Measurements from ENCODE around the gene CDK6. TPM values are rescaled to one million over a fixed set of nuclear protein-coding genes. Genes with fewer than 3 reads are reported as not detected.

CDK6 gene
- total RNA-seq, 4 donors from 2014 or later, result 11.2 to 18.5 (median 13.2) TPM

GRCh38 chr7:92584953-92585352 is 251.4 kb downstream of the CDK6 start:
- TF ChIP-seq POLR2A (IDR thresholded peaks at IDR 0.05), result no peak
- Histone ChIP-seq H3K4me1 (peaks cover 25 to 30% of the 10 kb centered on the region in 2 donors), H3K27me3 (no peaks in the 10 kb centered on the region), H3K36me3 (peaks cover 0 to 7% of the 10 kb centered on the region in 2 donors), H3K4me3 (replicated peaks in 1 of 3) (no peak overlapping the region), H3K27ac (no peak overlapping the region), H3K9me3 (no peaks in the 10 kb centered on the region)
- intact Hi-C loops (cut with DNase I), result no loop called here
- DNase-seq, result no peak

DNA sequence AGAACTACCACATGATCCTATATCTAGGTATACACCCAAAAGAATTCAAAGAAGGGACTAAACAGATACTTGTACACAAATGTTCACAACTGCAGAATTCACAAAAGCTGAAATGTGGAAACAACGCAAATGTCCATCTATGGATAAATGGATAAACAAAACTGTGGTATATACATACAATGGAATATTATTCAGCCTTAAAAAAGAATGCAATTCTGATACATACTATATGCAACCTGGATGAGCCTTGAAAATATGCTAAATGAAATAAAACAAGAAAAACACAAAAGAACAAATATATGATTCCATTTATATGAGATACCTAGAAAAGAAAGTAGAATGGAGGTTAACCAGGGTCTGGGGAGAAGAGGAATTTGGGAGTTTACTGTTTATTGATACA is 253.4 kb downstream of the CDK6 start:
- Histone ChIP-seq H3K36me3 (peaks cover 6 to 17% of the 10 kb centered on the region in 2 donors), H3K4me1 (peaks cover 11 to 17% of the 10 kb centered on the region in 2 donors), H3K9me3 (no peaks in the 10 kb centered on the region), H3K27me3 (no peaks in the 10 kb centered on the region), H3K4me3 (replicated peaks in 1 of 3) (no peak overlapping the region), H3K27ac (no peak overlapping the region)
- TF ChIP-seq CTCF (IDR thresholded peaks at IDR 0.05), result no peak
- no peak for TF ChIP-seq POLR2A (IDR thresholded peaks at IDR 0.05)
- intact Hi-C loops (cut with DNase I), result no loop called here
- no peak for DNase-seq
- WGBS, 2 donors, result 98% methylated on average over 1 of the region's 1 CpG

GRCh38 chr7:92576296-92576695 is 260.1 kb downstream of the CDK6 start:
- 89 to 95% methylated on average over 3 of the region's 3 CpGs for WGBS, 2 donors
- Histone ChIP-seq H3K36me3 (peaks cover 32 to 52% of the 10 kb centered on the region in 2 donors), H3K9me3 (no peaks in the 10 kb centered on the region), H3K27me3 (no peaks in the 10 kb centered on the region), H3K27ac (no peak overlapping the region), H3K4me1 (no peaks in the 10 kb centered on the region), H3K4me3 (replicated peaks in 1 of 3) (no peak overlapping the region)
- intact Hi-C loops (cut with DNase I), result no loop called here
- TF ChIP-seq POLR2A (IDR thresholded peaks at IDR 0.05) (no peak), CTCF (IDR thresholded peaks at IDR 0.05) (no peak)
- no peak for DNase-seq

DNA sequence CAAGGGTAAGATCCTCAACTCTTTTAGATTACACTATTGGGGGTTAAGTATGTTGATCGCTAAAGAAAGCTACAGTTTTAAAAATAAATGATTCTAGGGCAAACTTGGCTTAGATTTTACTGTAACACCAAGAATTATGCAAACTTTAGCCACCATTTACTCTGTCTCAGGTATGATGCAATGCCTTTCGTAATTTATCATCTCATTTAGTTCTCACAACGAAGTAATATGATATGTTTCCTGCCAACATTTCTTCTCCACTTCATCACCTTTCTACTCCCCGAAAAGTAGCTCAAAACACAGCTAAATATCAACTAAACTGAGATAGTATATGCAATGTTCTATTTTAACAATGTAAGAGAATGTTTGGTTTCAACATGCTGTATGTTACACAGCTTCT is 267.2 kb downstream of the CDK6 start:
- Histone ChIP-seq H3K27ac (no peak overlapping the region), H3K27me3 (no peaks in the 10 kb centered on the region), H3K9me3 (no peaks in the 10 kb centered on the region), H3K4me1 (no peaks in the 10 kb centered on the region), H3K36me3 (peaks cover 28 to 40% of the 10 kb centered on the region in 2 donors), H3K4me3 (replicated peaks in 1 of 3) (no peak overlapping the region)
- intact Hi-C loops (cut with DNase I), result no loop called here
- no peak for DNase-seq
- 96 to 97% methylated on average over 4 of the region's 4 CpGs for WGBS, 2 donors
- TF ChIP-seq CTCF (IDR thresholded peaks at IDR 0.05) (no peak), POLR2A (IDR thresholded peaks at IDR 0.05) (no peak)

DNA sequence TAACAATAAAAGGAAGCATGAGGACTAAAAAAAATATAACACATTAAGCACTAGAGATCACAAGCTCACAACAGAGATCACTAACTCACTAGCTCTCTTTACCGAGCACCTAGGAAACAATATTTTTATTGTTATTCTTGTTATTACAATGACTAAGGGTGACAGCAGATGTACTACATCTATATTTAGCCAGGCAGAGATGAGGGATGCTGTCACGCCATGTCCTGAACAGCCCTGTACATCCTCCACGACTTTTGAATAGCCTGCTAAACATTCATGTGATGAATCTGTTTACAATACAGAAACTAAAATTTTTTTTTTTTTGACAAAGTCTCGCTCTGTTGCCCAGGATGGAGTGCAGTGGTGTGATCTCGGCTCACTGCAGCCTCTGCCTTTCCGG is 268.9 kb downstream of the CDK6 start:
- peaks cover 30 to 38% of the 10 kb centered on the region in 2 donors for H3K36me3 ChIP-seq
- TF ChIP-seq CTCF (IDR thresholded peaks at IDR 0.05) (no peak), POLR2A (IDR thresholded peaks at IDR 0.05) (no peak)
- H3K27ac ChIP-seq, result no peak overlapping the region
- 93 to 94% methylated on average over 6 of the region's 6 CpGs for WGBS, 2 donors
- no peak overlapping the region for H3K4me3 ChIP-seq (replicated peaks in 1 of 3)
- no peaks in the 10 kb centered on the region for H3K27me3 ChIP-seq
- H3K4me1 ChIP-seq, result no peaks in the 10 kb centered on the region
- H3K9me3 ChIP-seq, result no peaks in the 10 kb centered on the region
- intact Hi-C loops (cut with DNase I), result no loop called here
- no peak for DNase-seq

GRCh38 chr7:92563345-92563744 is 273.0 kb downstream of the CDK6 start:
- DNase-seq, result no peak
- no peaks in the 10 kb centered on the region for H3K9me3 ChIP-seq
- intact Hi-C loops (cut with DNase I), result no loop called here
- WGBS, 2 donors, result 88 to 90% methylated on average over 2 of the region's 2 CpGs
- H3K4me1 ChIP-seq, result no peaks in the 10 kb centered on the region
- no peak for TF ChIP-seq POLR2A (IDR thresholded peaks at IDR 0.05)
- H3K36me3 ChIP-seq, result peaks cover 20 to 28% of the 10 kb centered on the region in 2 donors
- no peak overlapping the region for H3K4me3 ChIP-seq (replicated peaks in 1 of 3)
- no peaks in the 10 kb centered on the region for H3K27me3 ChIP-seq
- H3K27ac ChIP-seq, result no peak overlapping the region

Measured in thyroid gland (tissue), 4 donors.